ENCODE measurements around the gene PCSK5.

Gene PCSK5

DNA sequence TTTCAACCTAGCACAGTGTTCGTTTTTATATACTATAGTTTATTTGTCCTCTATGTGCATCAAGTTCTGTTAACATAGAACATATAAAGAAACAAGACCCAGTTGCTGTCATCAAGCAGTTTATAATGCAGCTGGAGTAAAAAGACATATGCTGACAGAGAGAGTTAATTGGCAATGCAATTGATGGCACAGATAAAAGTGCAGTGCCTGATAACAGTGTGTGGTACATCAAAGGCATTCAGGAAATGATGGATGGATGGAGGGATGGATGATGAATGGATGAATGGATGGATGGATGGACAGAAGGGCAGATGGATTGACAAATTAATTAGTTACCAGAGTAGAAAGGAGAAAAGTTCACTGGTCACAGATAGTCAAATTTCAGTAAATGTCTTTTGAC is 264.9 kb downstream of the PCSK5 start:
- no peak for DNase-seq

DNA sequence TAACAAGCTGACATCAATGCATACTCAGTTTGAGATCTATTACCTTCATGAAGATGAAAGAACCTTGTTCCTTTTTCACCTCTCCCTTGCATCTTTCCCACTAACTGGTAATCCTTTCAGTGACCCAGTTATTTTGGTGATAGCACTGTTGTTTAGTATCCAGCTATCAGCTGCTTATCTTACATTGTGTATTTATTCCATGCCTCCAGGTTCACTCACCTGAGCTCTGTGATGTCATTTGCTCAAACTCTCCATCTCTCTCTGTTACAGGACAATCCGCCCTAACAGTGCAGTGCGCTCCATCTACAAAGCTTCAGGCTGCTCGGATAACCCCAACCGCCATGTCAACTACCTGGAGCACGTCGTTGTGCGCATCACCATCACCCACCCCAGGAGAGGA is 268.2 kb downstream of the PCSK5 start:
- DNase-seq, result no peak

DNA sequence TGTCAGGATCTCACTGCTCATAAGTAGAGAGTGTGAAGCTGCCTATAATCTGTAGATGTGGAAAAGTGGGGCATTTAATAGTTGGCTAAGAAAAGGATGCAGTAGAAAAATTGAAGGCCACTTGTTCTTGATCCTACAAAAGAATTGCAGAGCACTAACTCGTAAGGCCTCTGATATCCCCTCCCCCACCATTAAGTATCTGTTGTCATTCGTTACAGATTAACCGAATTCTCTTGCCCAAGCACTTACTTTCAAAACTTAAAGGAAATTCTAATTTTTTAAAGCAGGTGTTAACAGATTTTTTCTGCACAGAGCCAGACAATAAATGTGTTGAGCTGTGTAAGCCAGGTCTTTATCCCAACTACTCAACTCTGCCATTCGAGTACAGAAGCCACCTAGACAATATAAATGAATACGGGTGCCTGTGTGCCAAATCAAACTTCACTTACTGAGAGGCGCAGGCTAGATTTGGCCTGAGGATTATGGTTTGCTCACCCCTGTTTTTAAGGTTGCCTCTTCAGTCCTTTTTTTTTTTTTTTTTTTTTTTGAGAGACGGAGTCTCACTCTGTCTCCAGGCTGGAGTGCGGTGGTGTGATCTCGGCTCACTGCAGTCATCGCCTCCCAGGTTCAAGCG is 268.9 kb downstream of the PCSK5 start:
- no peak for DNase-seq

GRCh38 chr9:76161106-76161505 is 270.6 kb downstream of the PCSK5 start:
- no peak for DNase-seq

GRCh38 chr9:76161541-76161940 is 271.1 kb downstream of the PCSK5 start:
- DNase-seq, result no peak

- DNase-seq, result no peak
Measured at GRCh38 chr9:76162086-76162730, 271.7 kb downstream of the PCSK5 start.

- DNase-seq, result no peak
Measured at GRCh38 chr9:76162751-76163500, 272.5 kb downstream of the PCSK5 start.

- peak; percentile 100 for DNase-seq
Measured at GRCh38 chr9:76166526-76166925, 276.1 kb downstream of the PCSK5 start.

GRCh38 chr9:76176171-76176570 is 285.7 kb downstream of the PCSK5 start:
- no peak for DNase-seq

- DNase-seq, result no peak
Measured at GRCh38 chr9:76177931-76178330, 287.5 kb downstream of the PCSK5 start.

DNA sequence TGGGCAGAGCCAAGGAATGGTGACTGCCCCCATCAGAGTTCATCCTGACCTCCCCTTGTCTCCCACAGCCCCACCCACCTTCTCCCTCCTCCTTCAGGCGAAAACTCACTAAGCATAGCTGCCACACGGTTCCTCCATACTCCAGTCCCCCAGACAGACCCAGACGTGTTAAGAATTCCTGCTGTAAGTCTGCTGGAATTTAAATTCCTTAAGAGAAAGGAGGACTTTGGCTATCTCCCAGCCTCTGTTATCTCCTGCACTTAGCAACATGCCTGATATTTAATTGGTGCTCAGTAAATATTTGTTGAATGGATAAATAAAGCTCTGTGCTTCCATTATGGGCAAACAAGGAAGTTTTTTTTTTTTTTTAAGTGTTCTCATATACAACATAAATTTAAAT is 290.1 kb downstream of the PCSK5 start:
- DNase-seq, result no peak

DNA sequence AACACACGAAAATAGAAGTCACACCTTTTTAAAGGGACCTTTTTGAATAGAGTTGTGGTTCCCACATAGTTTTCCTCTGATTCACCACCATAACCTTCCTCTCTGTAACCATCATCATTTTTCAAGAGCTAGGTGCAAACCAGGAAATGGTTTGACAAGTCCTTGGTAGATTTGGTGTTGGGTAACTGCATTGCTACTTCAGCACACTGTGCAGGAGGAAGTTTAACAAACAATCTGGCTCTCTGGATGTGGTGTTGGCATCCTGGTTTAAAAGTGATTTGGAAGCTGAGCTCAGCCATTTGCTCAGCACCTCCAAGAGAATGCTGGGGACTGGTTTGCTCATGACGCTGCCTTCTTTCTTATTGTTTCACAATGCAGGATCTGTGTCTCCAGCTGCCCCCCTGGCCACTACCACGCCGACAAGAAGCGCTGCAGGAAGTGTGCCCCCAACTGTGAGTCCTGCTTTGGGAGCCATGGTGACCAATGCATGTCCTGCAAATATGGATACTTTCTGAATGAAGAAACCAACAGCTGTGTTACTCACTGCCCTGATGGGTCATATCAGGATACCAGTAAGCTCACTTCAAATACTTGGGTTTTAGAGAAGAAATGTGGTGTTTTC is 290.7 kb downstream of the PCSK5 start:
- DNase-seq, result peak; percentile 73

DNA sequence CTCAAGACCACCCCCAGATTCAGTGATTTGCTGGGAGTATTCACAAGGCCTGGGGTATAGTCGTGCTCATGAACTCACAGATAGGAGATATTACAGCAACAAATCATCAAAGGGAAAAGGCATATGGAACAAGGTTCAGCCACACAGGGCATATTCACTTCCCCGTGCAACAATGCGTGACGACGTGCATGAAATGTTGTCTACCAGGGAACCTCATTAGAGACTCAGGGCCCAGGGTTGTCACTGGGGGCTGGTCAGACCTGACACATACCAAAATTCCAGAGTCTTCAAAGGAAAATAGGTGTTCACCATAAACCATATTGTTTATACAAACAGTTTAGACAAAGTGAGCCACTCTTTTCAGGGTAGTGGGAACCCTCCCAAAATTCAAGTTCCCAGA is 291.3 kb downstream of the PCSK5 start:
- peak; percentile 12 for DNase-seq

GRCh38 chr9:76185432-76185831 is 295.0 kb downstream of the PCSK5 start:
- no peak for DNase-seq

- no peak for DNase-seq
Measured at GRCh38 chr9:76188286-76188685, 297.8 kb downstream of the PCSK5 start.

DNA sequence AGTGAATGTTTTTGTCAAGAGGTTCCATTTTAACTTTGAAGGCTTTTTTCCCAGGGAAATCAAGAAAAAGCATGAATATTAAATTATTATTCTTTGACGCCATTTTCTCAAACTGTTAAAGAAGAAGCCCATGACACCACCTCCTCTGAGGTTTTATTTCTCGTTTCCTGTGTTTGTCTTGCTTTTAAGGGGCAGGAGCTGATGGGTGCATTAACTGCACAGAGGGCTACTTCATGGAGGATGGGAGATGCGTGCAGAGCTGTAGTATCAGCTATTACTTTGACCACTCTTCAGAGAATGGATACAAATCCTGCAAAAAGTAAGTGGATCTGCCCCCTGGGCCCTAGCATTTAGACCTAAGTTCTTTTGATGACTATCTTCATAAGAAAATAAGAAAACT is 298.4 kb downstream of the PCSK5 start:
- DNase-seq, result no peak

DNA sequence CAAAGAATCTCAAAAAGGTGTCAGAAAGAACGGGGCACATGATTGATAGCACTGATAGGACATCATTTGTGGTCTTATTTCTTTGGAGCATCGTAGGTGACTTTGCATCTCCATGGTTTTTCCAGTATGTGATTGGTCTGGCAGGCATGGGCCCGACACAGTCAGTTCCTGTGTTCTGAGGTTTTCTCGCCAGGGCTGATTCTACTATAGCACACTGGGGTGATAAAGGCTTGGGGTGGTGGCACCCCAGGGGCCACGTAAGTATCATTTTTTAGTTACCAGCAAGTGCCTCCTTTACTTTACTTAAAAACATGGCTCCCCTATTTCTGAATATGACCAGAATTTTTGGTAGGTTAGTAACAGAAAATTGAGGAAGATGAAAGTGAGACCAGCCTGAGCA is 301.0 kb downstream of the PCSK5 start:
- DNase-seq, result peak; percentile 27

GRCh38 chr9:76192013-76192412 is 301.5 kb downstream of the PCSK5 start:
- DNase-seq, result no peak

DNA sequence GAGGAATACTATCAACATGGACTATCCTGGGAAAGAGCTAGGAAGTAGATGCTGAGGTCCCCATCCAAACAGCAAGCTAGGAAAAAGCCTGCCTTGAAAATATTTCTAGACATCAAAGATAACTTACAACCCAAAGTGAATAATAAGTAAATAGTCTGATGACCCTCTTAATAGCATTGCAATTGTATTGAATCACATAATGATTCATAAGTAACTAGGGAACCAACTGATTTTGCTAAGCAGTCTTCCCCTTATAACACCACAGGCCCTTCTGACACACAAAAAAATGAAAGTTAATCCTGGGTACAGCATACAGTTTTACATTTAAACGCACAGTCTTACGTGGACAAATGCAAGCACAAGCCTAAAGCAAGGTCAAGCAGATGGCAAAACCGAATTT is 304.4 kb downstream of the PCSK5 start:
- DNase-seq, result no peak

- DNase-seq, result no peak
Measured at GRCh38 chr9:76198336-76198735, 307.9 kb downstream of the PCSK5 start.

- DNase-seq, result no peak
Measured at GRCh38 chr9:76200315-76200714, 309.8 kb downstream of the PCSK5 start.

DNA sequence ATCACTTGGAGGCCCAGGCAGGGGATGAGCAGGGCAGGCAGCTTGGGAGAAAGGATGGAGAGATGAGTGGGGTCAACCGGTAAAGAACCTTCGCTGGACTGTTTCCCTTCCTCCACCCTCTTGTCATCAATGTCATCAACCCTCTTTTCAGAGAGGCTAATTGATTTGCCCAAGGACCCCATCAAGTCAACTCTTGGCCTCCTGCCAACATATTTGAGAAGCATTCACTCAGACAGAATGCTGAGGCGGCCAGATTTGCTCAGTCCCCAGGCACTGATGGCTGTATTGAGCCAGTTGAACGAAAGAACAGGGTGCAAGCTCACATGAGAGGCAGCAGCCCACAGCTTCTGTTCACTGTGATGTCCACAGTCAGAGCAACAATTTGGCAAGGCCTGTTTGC is 310.3 kb downstream of the PCSK5 start:
- no peak for DNase-seq

DNA sequence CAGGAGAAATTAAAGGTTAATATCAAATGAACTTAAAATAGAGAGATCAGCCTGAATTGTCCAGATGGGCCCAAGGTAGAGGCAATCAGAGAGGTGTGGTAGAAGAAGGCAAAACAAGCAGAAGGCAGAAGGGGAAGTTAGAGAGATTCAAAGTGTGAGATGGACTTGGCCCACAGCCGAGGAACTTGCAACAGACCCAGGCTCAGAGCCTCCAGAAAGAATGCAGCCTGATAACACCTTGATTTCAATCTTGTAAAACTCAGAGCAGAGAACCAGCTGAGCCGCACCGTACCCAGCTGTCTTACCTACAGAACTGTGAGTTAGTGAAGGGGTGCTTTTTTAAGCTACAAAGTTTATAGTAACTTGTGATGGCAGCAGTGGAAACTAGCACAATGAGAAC is 312.9 kb downstream of the PCSK5 start:
- peak; percentile 47 for DNase-seq

DNA sequence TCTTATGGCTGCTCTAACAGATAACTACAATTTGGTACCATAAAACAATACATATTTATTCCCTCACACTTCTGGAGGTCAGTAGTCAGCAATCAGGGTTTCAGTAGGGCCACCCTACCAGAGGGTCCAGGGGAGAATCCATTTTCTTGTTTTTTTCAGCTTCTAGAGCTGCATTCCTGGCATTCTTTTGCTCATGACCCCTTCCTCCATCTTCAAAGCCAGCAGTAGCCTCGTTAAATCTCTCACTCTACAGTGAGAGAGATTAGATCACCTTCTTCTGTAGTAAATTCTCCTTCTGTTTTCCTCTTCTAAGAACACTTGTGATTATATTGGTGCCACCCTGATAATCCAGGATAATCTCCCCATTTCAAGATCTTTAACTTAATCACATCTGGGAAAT is 316.3 kb downstream of the PCSK5 start:
- DNase-seq, result no peak
